ENCODE results near the gene LASP1NB.
A peak's percentile ranks its signal among the peaks of the same experiment; 100 is the strongest.

The LASP1NB gene

GRCh38 chr17:38925263-38925995 lies at the start of gene LASP1NB:
LASP1NB (plus strand) TSS chr17:38925614.
- no peak for DNase-seq

DNA sequence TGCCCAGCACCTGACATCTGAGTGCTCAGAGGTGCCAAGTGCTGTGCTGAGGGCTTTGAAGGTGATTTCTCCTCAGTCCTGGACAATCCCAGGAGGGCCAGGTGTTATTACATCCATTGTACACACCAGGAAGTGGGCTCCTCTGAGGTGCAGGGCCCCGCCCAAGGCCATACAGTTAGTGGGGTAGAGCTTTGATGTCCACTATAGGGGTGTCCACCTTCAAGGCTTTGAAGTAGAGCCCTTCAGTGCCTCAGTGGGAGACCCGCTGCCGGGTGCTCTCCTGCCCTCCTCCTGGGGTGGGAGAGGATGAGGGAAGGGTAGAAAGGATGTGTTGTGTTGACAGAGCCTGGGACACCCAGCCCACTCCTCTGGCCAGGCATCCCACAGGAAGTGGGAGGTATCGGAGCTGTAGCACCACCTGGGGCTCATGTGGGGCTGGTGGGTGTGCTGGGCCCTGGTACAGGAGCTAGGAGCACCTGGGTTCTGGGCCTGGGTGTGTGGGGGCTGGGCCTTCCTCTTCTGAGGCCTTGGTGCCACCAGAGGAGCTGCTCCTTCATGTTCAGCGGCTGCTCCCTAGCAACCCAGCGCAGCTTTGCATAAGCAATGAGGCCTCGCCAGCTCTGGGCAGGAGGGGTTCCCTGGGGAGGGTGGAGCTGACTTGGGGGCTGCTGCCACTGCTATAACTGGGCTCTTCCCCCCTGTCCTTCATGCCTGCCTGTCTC lies 48.1 kb upstream of the LASP1NB start:
- DNase-seq: no peak

DNA sequence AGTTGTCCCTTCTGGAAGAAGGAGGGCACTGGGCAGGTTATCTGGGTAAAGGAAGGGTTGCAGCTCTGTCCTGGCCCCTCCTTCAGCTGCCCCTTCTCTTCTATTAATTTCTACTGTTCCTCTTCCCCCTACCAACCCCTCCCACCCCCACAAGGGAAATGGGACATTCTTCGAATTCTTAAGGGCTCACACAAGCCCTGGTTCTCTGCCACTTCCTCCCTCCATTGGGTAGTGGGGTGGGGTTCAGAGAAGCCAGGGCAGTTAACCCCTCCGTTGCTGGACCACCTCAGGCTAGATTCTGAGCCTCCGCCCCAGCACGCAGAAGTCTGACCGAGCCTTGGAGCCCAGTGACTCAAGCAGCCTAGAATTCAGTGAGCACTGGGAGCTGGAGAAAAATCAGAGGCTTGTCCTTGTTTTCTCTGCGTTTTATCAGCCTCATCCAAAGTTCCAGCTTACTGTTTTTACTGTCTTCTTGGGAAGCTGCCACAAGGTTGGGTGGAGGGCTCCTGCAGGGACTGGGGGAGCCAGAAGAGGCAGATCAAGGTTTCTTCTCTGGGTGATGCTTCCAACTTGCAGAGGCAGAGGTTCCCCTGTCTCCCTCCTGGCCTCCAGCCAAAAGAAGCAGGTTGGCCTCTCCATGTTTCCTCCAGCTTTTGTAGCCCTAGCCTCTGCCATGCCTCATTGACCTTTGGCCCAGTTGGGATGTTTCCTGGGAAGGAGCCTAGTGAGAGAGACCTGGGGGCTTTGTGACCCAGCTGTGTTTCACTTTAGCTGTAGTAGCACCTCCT lies 45.3 kb upstream of the LASP1NB start:
- DNase-seq: no peak

DNA sequence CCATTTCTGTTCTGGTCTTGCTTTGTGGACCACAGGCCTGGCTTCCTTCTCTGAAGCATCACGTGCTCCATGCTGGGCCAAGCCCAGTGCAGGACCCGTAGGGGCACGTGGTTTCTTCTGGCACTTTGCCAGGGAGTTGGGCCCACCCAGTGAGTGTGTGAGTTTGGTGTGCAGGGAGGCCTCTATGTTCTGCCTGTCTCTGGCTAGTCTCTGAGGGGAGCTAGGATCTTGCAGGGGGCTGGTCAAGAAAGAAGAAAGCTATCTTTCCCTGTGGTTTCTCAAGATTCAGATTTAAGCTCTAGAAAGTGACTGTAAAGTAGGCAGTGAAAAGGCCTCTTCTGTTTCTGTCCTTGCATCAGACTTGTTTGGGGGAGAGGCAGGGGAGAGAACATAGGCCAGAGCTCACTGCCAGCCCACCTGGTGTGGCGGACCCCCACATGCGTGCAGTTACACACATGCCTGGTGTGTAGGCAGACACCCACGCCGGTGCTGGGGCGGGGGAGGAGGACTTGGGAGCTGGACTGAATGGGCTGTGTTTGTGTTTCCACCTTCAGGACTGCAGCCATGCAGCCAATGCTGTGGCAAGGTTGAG lies 43.7 kb upstream of the LASP1NB start:
- DNase-seq: peak; percentile 48

DNA sequence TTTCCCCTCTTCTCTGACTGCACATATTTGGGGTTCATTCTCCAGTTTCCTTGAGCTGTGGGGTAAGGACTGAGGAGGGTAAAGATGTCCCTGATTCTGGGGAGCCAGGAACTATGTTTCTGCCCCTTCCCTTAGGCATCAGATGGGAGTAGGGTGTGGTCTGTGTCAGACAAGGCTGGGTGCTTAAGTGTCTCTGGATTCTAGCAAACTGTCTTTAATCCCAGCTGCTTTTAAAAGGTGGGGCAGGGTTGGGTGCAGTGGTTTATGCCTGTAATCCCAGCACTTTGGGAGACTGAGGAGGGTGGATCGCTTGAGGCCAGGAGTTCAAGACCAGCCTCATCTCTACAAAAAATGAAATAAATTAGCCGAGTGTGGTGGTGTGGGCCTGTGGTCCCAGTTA lies 42.5 kb upstream of the LASP1NB start:
- DNase-seq: no peak

DNA sequence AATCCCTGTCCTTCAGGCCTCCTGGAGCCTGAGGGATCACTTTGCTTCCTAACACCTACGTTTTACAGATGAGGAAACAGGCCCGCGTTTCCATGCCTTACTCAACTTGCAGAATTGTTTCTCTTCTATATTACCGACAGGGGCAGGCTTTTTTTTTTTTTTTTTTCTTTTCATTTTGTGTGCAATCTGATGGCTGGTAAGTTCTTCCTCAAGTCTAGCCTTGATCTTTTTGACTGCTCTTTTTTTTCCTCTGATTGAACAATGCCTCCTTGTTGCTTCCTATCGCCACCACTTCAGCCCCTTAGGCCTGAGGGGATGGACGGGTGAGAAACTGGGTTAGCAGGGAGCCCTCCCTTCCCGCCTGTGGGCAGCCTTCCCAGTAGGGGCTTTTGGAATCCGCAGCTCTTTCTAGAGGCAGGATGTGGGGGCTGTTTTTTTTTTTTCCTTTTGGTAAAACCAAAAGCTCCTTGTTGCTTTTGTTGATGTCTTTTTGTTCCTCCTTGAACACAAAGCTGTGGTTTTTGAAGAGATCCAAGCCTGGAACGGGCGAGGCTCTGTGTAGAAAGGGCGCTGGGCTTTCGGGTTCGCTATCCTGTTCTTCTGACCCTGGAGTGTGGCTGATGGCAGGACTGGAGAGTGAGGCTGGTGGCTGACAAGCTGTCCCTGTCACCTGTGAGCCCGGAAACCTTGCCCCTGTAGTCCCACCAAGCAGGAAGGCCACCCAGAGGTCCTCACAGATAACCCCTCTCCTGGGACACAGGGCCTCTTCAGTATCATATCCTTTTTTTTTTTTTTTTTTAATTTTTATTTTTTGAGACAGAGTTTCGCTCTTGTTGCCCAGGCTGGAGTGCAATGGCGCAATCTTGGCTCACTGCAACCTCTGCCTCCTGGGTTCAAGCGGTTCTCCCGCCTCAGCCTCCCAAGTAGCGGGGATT lies 41.6 kb upstream of the LASP1NB start:
- DNase-seq: no peak

DNA sequence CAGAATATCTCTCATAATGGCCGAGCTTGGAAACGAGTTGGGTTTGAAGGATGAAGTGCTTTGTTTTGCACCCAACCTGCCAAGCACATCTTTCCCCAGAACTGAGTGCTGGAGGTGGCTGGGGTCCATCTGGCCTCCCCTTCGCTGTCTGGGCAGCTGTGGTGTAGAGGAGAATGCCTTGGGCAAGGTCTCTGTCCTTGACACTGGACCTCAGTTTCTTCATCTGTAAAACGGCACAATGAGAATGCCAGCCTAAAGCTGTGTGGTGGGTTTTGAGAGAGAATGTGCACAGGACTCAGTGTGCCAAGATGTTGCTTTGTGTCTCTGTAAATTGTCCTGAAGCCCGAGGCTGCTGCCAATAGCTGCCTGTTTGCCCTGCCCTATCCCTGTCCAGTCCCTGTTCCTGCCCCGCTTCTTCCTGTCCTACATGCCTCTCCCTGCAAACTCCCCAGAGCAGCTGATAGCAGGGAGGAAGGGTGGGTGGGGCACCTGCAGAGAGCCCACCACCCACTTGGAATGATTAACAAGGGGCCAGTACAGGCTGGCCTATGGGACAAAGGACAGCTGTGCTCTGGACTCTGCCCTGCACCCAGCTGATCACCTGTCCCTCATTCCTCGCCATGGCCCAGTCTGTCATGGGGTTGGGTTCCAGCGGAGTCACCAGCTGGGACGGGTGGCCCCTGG lies 40.2 kb upstream of the LASP1NB start:
- no peak for DNase-seq

DNA sequence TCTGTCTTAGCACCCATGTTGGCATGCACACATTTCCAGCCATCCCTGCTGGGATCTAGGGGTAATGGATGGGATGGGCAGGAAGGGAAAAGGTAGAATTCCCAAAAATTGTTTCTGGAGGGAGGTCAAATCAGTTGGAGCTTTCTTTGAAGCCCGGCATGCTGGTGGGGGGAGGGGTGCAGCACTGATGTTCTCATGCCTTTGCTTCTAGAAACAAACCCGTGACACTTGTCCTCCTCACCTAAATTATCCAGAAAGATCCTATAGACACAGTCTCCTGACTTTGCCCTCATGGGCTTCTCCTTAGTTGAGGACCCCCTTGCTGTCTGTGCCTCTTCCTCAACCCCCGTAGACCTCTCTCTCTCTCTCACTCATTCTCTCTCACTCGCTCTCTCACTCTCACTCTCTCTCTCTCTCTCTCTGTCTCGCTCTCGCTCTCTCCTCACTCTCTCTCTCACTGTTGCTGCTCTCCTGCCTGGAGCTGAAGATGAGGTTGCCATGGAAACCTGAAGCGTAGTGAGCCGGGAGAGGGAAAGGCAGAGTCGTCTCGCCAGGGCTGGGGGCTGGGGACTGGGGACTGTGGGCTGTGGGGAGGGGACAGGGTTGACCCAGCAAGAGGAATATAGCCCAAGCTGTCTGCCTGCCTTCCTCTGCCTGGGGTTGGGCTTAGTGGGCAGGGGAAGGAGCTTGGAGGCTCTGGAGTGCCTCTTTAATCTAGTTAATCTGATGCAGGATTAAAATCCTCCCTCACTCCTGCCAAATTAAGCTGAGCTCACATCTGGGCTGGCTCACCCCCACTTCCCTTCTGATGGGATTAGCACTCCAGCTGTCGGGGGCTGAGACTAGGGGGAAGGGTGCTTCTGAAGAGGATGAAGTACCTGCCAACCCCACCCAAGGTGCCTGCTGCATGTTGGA lies 39.4 kb upstream of the LASP1NB start:
- DNase-seq: no peak

GRCh38 chr17:38886643-38887010 lies 38.8 kb upstream of the LASP1NB start:
- no peak for DNase-seq

DNA sequence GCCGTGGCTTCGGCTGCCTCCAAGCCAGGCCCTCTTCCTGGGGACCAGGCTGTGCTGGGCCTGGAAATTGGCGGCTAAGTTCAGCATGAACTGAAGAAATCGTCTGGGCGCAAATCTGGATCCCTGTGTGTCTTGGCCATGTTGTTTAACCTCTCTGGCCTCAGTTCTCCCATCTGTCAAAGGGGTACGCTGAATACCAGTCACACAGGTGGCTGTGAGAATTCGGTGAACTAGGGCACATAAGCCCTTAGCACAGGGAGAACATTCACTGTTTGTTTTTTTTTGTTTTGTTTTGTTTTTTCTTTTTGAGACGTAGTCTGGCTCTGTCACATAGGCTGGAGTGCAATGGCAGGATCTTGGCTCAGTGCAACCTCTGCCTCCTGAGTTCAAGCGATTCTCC lies 36.6 kb upstream of the LASP1NB start:
- no peak for DNase-seq

GRCh38 chr17:38889745-38890409 lies 35.5 kb upstream of the LASP1NB start:
- DNase-seq: no peak

DNA sequence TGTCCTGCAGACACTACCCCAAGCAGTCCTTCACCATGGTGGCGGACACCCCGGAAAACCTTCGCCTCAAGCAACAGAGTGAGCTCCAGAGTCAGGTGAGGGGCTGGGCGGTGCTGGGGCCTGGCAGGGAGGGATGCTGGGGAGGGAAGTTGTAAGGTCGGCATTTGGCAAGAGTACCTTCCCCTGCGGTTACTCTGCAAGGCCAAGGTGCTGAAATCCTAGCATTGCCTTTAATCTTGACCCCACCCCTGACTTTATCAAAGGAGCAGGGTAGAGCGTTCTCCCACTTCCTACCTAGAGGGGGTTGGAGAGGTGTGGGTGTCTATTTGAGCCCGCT lies 35.0 kb upstream of the LASP1NB start:
- no peak for DNase-seq

DNA sequence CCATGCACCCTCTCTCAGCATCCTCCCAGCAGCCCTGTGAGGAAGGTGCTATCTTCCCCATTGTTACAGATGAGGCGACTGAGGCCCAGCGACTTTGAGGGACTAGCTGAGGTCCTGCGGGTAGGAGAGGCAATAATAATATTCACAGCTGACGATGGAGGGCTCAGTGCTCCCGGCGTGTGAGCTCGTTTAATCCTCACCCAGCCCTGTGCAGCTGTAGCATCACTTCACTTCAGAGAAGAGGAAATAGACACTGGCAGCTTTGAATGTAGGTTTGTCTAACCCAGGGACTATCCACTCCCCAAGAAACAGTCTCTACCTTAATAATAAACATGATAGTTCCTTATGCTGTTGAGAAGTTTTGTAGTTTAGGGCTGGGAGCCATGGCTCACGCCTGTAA lies 34.0 kb upstream of the LASP1NB start:
- DNase-seq: no peak

DNA sequence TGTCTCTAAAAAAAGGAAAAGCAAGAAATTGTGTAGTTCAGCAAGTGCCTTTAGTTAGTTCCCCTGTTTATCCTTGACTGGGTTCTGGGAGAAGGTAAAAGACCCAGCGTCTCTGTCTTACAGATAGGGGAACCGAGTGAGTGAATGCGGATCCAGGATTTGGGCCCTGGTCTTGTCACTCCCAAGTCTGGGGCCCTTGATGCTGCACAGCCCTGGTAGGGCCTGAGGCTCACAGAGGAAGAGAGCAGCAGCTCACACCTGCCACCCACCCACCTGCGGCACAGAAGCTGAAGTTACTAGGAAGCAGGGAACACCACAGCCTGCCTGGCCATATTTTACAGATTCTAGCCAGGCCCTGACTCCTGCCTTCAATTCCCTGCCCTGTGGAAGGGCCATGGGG lies 33.3 kb upstream of the LASP1NB start:
- DNase-seq: no peak

DNA sequence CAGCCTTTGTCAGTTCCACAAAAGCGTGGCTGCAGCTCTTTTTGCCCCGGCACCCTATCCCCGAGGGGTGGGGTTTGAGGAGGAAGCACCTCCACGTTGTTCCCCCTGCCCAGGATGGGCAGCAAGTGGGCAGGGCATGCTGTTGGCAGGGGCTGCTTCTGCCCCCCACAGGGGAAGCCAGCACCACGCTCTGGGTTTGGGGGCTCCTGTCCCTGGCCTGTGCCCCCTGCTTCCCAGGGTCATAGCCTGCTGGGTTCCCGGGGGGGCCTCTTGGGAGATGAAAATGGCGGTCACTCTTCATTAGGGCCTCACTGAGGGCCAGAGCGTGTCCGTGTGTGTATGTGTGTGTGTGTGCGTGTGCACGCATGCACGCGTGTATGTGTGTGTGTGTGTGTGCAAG lies 32.8 kb upstream of the LASP1NB start:
- no peak for DNase-seq

DNA sequence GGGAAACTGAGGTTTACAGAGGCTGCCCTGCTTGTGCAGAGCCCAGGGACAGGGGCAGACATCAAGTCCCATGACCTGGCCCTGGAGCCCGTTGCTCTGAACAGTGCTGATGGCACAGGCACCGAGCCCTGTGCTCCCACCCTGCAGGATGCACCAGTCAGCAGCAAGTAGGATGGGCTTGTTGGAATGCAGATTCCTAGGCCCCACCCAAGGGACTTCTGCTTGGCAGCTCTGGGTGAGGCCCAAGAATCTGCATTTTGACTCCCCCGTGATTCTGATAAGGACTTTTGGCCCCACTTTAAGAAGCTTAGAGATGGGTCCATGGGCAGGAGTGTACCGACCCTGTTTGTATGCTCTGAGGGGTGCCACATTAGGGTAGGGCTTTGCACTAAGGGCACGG lies 32.3 kb upstream of the LASP1NB start:
- DNase-seq: no peak

DNA sequence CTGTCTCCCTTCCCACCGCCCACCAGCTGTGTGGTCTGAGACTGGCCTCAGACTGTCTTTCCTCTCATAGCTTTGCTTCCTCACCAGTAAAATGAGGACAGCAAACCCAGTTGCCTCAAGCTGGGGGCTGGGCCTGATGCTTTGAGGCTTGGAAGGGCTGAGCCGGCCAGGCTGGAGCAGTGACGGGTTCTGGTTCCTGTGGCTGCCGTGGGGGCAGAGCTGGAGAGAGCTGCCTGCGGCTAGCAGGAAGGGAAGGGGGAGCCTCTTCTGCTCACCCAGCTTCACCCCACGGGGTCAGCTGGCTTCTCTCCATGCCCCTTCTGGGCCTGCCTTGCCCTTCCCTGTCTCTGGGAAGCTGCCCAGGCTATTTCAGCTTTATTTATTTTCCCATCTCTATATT lies 31.8 kb upstream of the LASP1NB start:
- no peak for DNase-seq

DNA sequence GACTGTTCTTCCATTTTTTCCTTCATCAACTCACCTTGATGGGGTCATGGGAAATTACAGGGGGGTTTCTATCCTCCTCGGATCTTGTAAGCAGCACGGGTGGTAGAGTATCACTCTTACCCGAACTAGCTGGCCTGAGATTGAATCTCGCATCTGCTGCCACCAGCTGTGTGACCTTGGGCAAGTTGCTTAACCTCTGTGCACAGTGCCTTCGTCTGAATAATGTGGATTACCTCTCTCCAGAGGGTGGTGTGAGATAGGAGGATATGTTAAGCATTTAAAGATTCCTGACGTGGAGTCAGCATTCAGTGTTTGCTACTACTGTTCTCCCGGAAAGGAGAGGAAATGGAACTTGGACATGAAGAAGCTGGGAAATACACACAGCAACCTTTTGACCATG lies 31.1 kb upstream of the LASP1NB start:
- DNase-seq: no peak

DNA sequence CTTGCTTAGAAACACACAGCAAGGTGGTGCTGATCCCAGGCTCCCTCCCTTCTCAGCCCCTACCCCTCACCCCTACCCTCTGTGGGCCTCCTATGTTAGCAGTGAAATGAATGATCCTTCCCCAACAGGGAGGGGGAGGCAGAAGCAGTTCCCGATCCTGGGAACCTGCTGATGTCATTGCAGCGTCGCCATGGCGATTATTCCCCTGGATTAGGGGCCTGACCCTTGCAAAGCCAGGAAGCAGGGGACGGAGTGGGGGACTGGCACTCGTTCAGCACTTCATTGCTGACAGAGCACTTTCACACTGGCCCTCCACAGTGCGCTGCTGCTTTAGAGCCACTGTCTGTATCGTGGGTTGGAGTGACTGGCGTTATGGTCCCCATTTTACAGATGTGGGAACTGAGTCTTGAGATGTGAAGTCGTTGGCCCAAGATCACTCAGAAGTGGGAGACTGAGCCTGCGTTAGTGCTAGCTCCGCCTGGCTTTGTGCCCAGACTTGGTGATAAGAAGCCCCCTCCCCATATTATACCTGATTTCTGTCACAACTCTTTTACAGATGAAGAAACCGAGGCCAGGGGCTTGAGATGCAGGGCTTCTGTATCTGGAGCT lies 29.0 kb upstream of the LASP1NB start:
- DNase-seq: no peak

DNA sequence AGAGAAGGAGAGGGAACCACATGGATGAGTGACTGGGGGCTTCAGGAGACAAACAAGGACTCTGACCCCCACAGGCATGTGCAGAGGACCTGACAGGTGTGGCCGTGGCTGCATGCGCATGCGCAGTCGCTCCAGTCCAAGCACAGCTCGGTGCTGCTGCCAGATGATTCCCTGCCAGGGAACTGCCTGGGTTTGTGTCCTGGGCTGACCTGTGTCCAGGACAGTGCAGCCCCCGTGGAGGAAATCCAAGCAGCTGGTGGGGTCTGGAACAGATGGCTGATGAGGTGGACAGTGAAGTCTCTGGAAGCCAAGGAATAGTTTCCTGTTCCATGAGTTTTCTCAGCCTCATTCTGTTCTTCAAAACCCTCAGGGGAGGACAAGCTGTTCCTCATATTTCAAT lies 28.2 kb upstream of the LASP1NB start:
- no peak for DNase-seq
